ENCODE measurements around the gene EIF2B2. TPM values are rescaled to one million over a fixed set of nuclear protein-coding genes. Genes with fewer than 3 reads are reported as not detected.

The EIF2B2 gene
- total RNA-seq, result 10 to 100 TPM; 28.1 to 56.2 (median 36.6) TPM

DNA sequence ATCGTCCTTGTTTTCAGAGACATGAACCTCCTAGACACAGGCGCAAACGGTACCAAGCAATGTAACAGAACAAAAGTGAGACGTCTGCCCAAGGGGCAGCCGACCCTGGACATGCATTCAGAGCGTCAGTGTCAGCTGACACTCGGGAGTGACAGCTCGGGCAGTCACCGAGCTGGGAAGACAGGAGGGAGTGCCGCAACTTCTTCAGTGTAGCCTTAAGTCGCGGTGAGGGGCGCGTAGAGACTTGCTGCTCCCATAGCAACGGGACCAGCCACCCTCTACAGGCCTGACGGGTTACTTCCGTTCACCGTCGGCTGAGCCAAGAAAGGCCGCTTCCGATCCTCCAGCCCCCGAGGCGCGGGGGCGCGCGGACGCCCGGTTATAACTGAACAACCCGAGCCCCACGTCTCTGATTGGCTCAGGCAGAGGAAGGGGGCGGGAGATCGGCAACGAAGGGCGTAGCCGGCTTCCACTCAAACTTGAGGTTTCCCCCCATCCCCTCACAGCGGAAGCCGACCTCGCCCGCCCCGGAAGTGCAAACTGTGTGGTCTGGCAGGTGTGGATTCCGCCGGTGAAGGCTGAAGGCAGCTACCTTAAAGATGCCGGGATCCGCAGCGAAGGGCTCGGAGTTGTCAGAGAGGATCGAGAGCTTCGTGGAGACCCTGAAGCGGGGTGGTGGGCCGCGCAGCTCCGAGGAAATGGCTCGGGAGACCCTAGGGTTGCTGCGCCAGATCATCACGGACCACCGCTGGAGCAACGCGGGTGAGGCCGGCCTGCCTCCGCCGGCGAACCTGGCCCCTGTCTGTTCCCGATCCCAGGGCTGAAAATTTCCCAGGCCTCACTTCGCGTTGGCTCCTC, at the start of gene EIF2B2:
TSS of gene EIF2B2 (plus strand) at position 530 of the 858 bp plus-strand sequence. CDS start at position 600, 70 bp downstream.
- Histone ChIP-seq H3K4me3 (peak within 1 kb of the TSS; percentile 59 to 77), H3K27ac (peak within 1 kb of the TSS; percentile 40 to 91 (median 88)), H3K9me3 (no peaks in the 10 kb centered on the region), H3K27me3 (no peaks in the 10 kb centered on the region), H3K4me1 (peaks cover 0 to 31% (median 11%) of the 10 kb centered on the region in 3 donors), H3K36me3 (peaks cover 0 to 32% of the 10 kb centered on the region in 2 donors)
- ATAC-seq, result peak; percentile 100
- peak; percentile 6 to 45 for TF ChIP-seq POLR2A (IDR thresholded peaks at IDR 0.05)
- peak; percentile 42 for TF ChIP-seq POLR2AphosphoS5 (IDR thresholded peaks at IDR 0.05)
- TF ChIP-seq, protein P1, sequence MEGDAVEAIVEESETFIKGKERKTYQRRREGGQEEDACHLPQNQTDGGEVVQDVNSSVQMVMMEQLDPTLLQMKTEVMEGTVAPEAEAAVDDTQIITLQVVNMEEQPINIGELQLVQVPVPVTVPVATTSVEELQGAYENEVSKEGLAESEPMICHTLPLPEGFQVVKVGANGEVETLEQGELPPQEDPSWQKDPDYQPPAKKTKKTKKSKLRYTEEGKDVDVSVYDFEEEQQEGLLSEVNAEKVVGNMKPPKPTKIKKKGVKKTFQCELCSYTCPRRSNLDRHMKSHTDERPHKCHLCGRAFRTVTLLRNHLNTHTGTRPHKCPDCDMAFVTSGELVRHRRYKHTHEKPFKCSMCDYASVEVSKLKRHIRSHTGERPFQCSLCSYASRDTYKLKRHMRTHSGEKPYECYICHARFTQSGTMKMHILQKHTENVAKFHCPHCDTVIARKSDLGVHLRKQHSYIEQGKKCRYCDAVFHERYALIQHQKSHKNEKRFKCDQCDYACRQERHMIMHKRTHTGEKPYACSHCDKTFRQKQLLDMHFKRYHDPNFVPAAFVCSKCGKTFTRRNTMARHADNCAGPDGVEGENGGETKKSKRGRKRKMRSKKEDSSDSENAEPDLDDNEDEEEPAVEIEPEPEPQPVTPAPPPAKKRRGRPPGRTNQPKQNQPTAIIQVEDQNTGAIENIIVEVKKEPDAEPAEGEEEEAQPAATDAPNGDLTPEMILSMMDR (IDR thresholded peaks at IDR 0.05), result peak in 3 of 4 experiments; percentile 33 to 55 (median 39)
- TF ChIP-seq EP300 (IDR thresholded peaks at IDR 0.05), result peak; percentile 12
- WGBS, 2 donors (ENCODE audit: low coverage in 1 of 2), result 0 to 1% methylated on average over 6 to 17 of the region's 66 CpGs

DNA sequence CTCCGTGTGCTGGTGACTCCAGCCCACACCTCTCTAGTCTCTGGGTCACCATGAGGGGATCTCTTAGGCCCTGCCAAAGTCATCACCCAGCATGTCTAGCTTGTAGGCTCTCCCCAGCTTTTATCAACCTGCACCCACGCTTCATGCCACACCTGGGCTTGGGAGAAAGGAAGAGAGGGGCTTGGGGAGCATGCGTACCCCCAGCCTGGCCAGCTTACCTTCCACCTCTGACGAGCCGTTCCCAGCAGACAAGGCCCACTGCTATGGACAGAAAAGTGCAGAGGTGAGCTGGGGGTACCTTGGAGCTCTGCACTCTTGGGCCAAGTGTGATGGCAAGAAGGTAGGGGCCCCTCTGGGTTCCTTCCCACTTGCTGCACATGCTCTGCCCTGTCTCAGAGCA, 49.0 kb upstream of the EIF2B2 start:
- Histone ChIP-seq H3K4me3 (peak overlapping the region in 1 of 2 donors; percentile 64), H3K27ac (no peak overlapping the region)
- 50% methylated on average over 1 of the region's 5 CpGs; no CpG with 5 or more reads in 1 of the 2 donors for WGBS, 2 donors (ENCODE audit: low coverage in 1 of 2)

DNA sequence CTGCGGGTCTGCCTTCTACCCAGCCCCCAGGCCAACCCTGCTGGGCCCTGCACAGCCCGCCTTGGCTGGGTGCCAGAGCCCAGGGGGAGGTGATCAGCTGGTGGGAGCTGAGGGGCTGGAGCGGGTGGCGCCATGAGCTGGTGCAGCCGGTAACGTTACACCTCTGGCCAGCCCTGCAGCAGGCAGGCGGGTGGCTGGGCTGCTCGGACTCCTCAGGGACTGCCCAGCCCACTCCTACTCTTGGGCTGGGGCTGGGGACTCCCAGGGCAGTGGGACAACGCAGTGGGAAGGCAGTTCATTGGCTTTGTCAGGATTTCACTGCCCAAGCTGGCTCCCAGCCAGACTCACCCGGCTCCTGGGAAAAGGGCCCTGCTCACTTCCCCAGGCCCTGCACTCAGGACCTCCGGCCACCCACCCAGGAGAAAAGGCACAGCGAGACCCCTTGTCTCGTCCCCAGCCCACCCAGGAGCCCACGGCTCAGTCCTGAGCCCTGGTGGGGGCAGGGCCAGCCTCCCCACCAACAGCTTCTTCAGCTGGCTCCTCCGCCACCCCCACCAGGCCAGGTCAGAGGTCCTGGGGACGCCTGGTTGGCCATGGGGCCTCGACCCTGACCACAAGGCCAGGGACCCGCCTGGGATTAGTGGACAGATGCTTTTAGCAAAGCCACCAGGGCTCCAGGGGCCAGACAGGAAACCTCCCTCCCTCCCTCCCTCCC, 48.3 kb upstream of the EIF2B2 start:
- no peak for ATAC-seq
- Histone ChIP-seq H3K4me1 (peaks cover 0 to 35% (median 14%) of the 10 kb centered on the region in 3 donors), H3K27ac (peak overlapping the region in 3 of 4 donors; percentile 39 to 69 (median 46)), H3K36me3 (peaks cover 0 to 3% of the 10 kb centered on the region in 2 donors), H3K4me3 (peak overlapping the region; percentile 33 to 64), H3K27me3 (peaks cover 55% of the 10 kb centered on the region), H3K9me3 (no peaks in the 10 kb centered on the region)
- no CpG with 5 or more reads among the region's 18 CpGs for WGBS, 2 donors (ENCODE audit: low coverage in 1 of 2)
- no peak for TF ChIP-seq POLR2AphosphoS5 (IDR thresholded peaks at IDR 0.05)
- TF ChIP-seq, protein P1 (IDR thresholded peaks at IDR 0.05), result no peak
- no peak for TF ChIP-seq POLR2A (IDR thresholded peaks at IDR 0.05)
- no peak for TF ChIP-seq EP300 (IDR thresholded peaks at IDR 0.05)

More for the DNA sequence above, 49.0 kb upstream of the EIF2B2 start:
- Histone ChIP-seq H3K36me3 (peaks cover 0 to 8% of the 10 kb centered on the region in 2 donors), H3K9me3 (no peaks in the 10 kb centered on the region), H3K4me1 (peaks cover 0 to 35% (median 14%) of the 10 kb centered on the region in 3 donors), H3K27me3 (peaks cover 60% of the 10 kb centered on the region)
- TF ChIP-seq, protein P1 (IDR thresholded peaks at IDR 0.05), result no peak
- TF ChIP-seq POLR2A (IDR thresholded peaks at IDR 0.05), result no peak
- TF ChIP-seq POLR2AphosphoS5 (IDR thresholded peaks at IDR 0.05), result no peak
- no peak for TF ChIP-seq EP300 (IDR thresholded peaks at IDR 0.05)
- ATAC-seq, result no peak

DNA sequence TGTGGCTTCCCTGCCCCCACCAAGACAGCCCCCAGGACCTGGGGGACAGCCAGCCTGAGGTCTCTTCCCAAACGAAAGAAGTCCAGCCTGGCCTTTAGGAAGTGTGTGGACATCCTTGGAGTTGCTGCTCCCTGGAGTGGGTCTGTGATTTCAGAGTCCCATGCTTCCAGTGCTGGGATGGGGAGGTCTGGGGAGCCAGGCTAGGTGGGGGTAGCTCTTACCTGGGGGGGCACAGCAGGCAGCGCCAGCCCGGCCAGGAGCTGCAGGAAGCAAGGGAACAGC, 47.8 kb upstream of the EIF2B2 start:
- no peaks in the 10 kb centered on the region for H3K9me3 ChIP-seq
- peak overlapping the region in 3 of 4 donors; percentile 39 to 69 (median 46) for H3K27ac ChIP-seq
- no peaks in the 10 kb centered on the region for H3K36me3 ChIP-seq
- H3K27me3 ChIP-seq, result peaks cover 50% of the 10 kb centered on the region
- peak overlapping the region; percentile 33 to 64 for H3K4me3 ChIP-seq
- WGBS, 2 donors (ENCODE audit: low coverage in 1 of 2), result no CpG with 5 or more reads among the region's 3 CpGs
- TF ChIP-seq POLR2A (IDR thresholded peaks at IDR 0.05), result no peak
- peaks cover 0 to 35% (median 14%) of the 10 kb centered on the region in 3 donors for H3K4me1 ChIP-seq
- peak; percentile 4 for ATAC-seq

Data from gastroesophageal sphincter (tissue), 4 donors.